ENCODE measurements around the gene PDE11A. TPM values are rescaled to one million over a fixed set of nuclear protein-coding genes. Genes with fewer than 3 reads are reported as not detected.
A peak's percentile ranks its signal among the peaks of the same experiment; 100 is the strongest.

Gene PDE11A
- total RNA-seq, 4 donors from 2014 or later, result under 0.01 to 0.58 (median under 0.01) TPM; not detected in 1

- no peaks in the 10 kb centered on the region for H3K9me3 ChIP-seq
- no peak overlapping the region for H3K27ac ChIP-seq (replicated peaks in 1 of 4)
- intact Hi-C loops (cut with DNase I), result no loop called here
- no peaks in the 10 kb centered on the region for H3K36me3 ChIP-seq
- DNase-seq (ENCODE audit: extremely low spot score), result no peak
- no peak overlapping the region for H3K4me3 ChIP-seq
- no peaks in the 10 kb centered on the region for H3K27me3 ChIP-seq
- H3K4me1 ChIP-seq, result no peaks in the 10 kb centered on the region
- WGBS, result 84% methylated on average over 5 of the region's 5 CpGs
- no peak for TF ChIP-seq CTCF (IDR thresholded peaks at IDR 0.05)
- TF ChIP-seq POLR2AphosphoS5 (IDR thresholded peaks at IDR 0.05), result no peak
- no peak for TF ChIP-seq POLR2A (IDR thresholded peaks at IDR 0.05; ENCODE audit: low read depth)
- no peak for TF ChIP-seq EP300 (IDR thresholded peaks at IDR 0.05)
Observed at GRCh38 chr2:177778472-177778871, 294.1 kb downstream of the PDE11A start.

- Histone ChIP-seq H3K27me3 (no peaks in the 10 kb centered on the region), H3K27ac (replicated peaks in 1 of 4) (no peak overlapping the region), H3K9me3 (no peaks in the 10 kb centered on the region), H3K4me1 (no peaks in the 10 kb centered on the region), H3K4me3 (no peak overlapping the region), H3K36me3 (no peaks in the 10 kb centered on the region)
- TF ChIP-seq CTCF (IDR thresholded peaks at IDR 0.05) (peak in 2 of 3 experiments; percentile 16 to 40), EP300 (IDR thresholded peaks at IDR 0.05) (no peak), POLR2AphosphoS5 (IDR thresholded peaks at IDR 0.05) (no peak), POLR2A (IDR thresholded peaks at IDR 0.05; ENCODE audit: low read depth) (no peak)
- intact Hi-C loops (cut with DNase I), result no loop called here
- DNase-seq (ENCODE audit: extremely low spot score), result no peak
Observed at GRCh38 chr2:177772529-177772928, 300.0 kb downstream of the PDE11A start.

GRCh38 chr2:177771191-177771590, 301.4 kb downstream of the PDE11A start:
- Histone ChIP-seq H3K36me3 (no peaks in the 10 kb centered on the region), H3K4me1 (no peaks in the 10 kb centered on the region), H3K27me3 (no peaks in the 10 kb centered on the region), H3K4me3 (no peak overlapping the region), H3K9me3 (no peaks in the 10 kb centered on the region), H3K27ac (replicated peaks in 1 of 4) (no peak overlapping the region)
- intact Hi-C loops (cut with DNase I), result no loop called here
- 84% methylated on average over 3 of the region's 3 CpGs for WGBS
- TF ChIP-seq POLR2AphosphoS5 (IDR thresholded peaks at IDR 0.05), result no peak
- TF ChIP-seq POLR2A (IDR thresholded peaks at IDR 0.05; ENCODE audit: low read depth), result no peak
- no peak for TF ChIP-seq CTCF (IDR thresholded peaks at IDR 0.05)
- no peak for TF ChIP-seq EP300 (IDR thresholded peaks at IDR 0.05)
- DNase-seq (ENCODE audit: extremely low spot score), result no peak

GRCh38 chr2:177767768-177768167, 304.8 kb downstream of the PDE11A start:
- DNase-seq (ENCODE audit: extremely low spot score), result no peak
- H3K4me3 ChIP-seq, result no peak overlapping the region
- no peak overlapping the region for H3K27ac ChIP-seq (replicated peaks in 1 of 4)
- no peaks in the 10 kb centered on the region for H3K9me3 ChIP-seq
- intact Hi-C loops (cut with DNase I), result no loop called here
- H3K4me1 ChIP-seq, result peaks cover 0 to 9% (median 5%) of the 10 kb centered on the region in 4 donors
- 78% methylated on average over 2 of the region's 2 CpGs for WGBS
- no peaks in the 10 kb centered on the region for H3K27me3 ChIP-seq
- no peak for TF ChIP-seq CTCF (IDR thresholded peaks at IDR 0.05)
- no peak for TF ChIP-seq POLR2A (IDR thresholded peaks at IDR 0.05; ENCODE audit: low read depth)
- TF ChIP-seq EP300 (IDR thresholded peaks at IDR 0.05), result no peak
- no peak for TF ChIP-seq POLR2AphosphoS5 (IDR thresholded peaks at IDR 0.05)
- H3K36me3 ChIP-seq, result no peaks in the 10 kb centered on the region

- Histone ChIP-seq H3K9me3 (no peaks in the 10 kb centered on the region), H3K4me1 (peaks cover 0 to 9% (median 5%) of the 10 kb centered on the region in 4 donors), H3K27ac (replicated peaks in 1 of 4) (no peak overlapping the region), H3K4me3 (no peak overlapping the region), H3K27me3 (no peaks in the 10 kb centered on the region), H3K36me3 (no peaks in the 10 kb centered on the region)
- no peak for DNase-seq (ENCODE audit: extremely low spot score)
- intact Hi-C loops (cut with DNase I), result no loop called here
- TF ChIP-seq CTCF (IDR thresholded peaks at IDR 0.05) (no peak), POLR2AphosphoS5 (IDR thresholded peaks at IDR 0.05) (no peak), POLR2A (IDR thresholded peaks at IDR 0.05; ENCODE audit: low read depth) (no peak), EP300 (IDR thresholded peaks at IDR 0.05) (no peak)
- 100% methylated on average over 2 of the region's 2 CpGs for WGBS
Observed at GRCh38 chr2:177765698-177766097, 306.9 kb downstream of the PDE11A start.
